Endodermal cell (in vitro differentiated cells): ENCODE measurements around the gene ATP7A. TPM values are rescaled to one million over a fixed set of nuclear protein-coding genes. Genes with fewer than 3 reads are reported as not detected.
"Not testable (repeated sequence)": the region's sequence is repeated elsewhere in the genome, so short reads cannot be mapped to it uniquely, and the experiment has no call there.

Experiments
- DNase-seq: peaks from one replicate; pipeline ENCODE4 v3.0.0-alpha.2; 2017
- H3K27ac ChIP-seq: 2 replicates; pipeline ENCODE4 v1.5.1; 2013; ENCODE audit warnings: mild to moderate bottlenecking, low read depth, low read length, moderate library complexity
- H3K27me3 ChIP-seq: 2 replicates; pipeline ENCODE4 v1.6.1; 2013; ENCODE audit warnings: mild to moderate bottlenecking, low read length, moderate library complexity; ENCODE audit not compliant: insufficient read depth, control insufficient read depth, poor library complexity, severe bottlenecking
- H3K36me3 ChIP-seq: 2 replicates; pipeline ENCODE4 v1.7.0; 2013; ENCODE audit warnings: mild to moderate bottlenecking, low read length, moderate library complexity; ENCODE audit not compliant: control insufficient read depth, insufficient read depth
- H3K4me1 ChIP-seq: one replicate; pipeline ENCODE4 v1.7.0; 2013; ENCODE audit warnings: low read length; ENCODE audit not compliant: control insufficient read depth, insufficient read depth
- H3K4me3 ChIP-seq: 2 replicates; pipeline ENCODE4 v1.5.1; 2013; ENCODE audit warnings: mild to moderate bottlenecking, low read length, moderate library complexity
- H3K9ac ChIP-seq: 2 replicates; pipeline ENCODE4 v1.6.1; 2013; ENCODE audit warnings: mild to moderate bottlenecking, low read length, moderate library complexity; ENCODE audit not compliant: poor library complexity, severe bottlenecking; ENCODE audit errors: extremely low read depth
- H3K9me3 ChIP-seq: 2 replicates; pipeline ENCODE4 v1.6.1; 2013; ENCODE audit warnings: mild to moderate bottlenecking, low read length, moderate library complexity; ENCODE audit not compliant: control insufficient read depth
- H3K27ac Mint-ChIP-seq: 2 replicates; pipeline ENCODE4 v1.8.0; 2020; ENCODE audit warnings: mixed read lengths
- H3K27me3 Mint-ChIP-seq: 2 replicates; pipeline ENCODE4 v1.8.0; 2021; ENCODE audit warnings: mild to moderate bottlenecking, mixed read lengths; ENCODE audit not compliant: insufficient read depth
- H3K36me3 Mint-ChIP-seq: 2 replicates; pipeline ENCODE4 v1.8.0; 2020; ENCODE audit warnings: low read depth, mixed read lengths
- H3K4me1 Mint-ChIP-seq: 2 replicates; pipeline ENCODE4 v1.8.0; 2020; ENCODE audit warnings: mixed read lengths
- H3K4me3 Mint-ChIP-seq: 2 replicates; pipeline ENCODE4 v1.8.0; 2020; ENCODE audit warnings: mild to moderate bottlenecking, moderate library complexity, mixed read lengths
- H3K9me3 Mint-ChIP-seq: 2 replicates; pipeline ENCODE4 v1.8.0; 2020; ENCODE audit warnings: mild to moderate bottlenecking, mixed read lengths
- WGBS, 2 experiments: methylation state at CpG; one replicate each; pipeline versions ENCODE4 v1.1.5 to v1.1.7; 2013; ENCODE audit warnings: missing lambda C conversion rate in 2 of 2, mixed read lengths in 1 of 2; ENCODE audit not compliant: insufficient coverage in 1 of 2, insufficient read length in 1 of 2; 5-methylcytosine and 5-hydroxymethylcytosine counted together
- total RNA-seq, 2 donors: library from RNA; stranded (reverse); fragmentation: NEBNext Ultra II Directional in 1 of 2; extraction: Animal tissue kit (Norgen Biotek cat#: 25700) in 1 of 2; gene quantifications; 2 replicates in 1 of 2; 3 replicates in 1 of 2; pipeline ENCODE4 v1.2.1, GENCODE V29; 2021
- TF ChIP-seq, protein P1 (sequence below): fragments of 200-600 bp; sonication (generic); conservative IDR thresholded peaks from 2 replicates; pipeline ENCODE4 v1.5.0; 2021; ENCODE audit warnings: antibody characterized with exemption, mild to moderate bottlenecking

ATP7A gene
- total RNA-seq, 2 donors from 2014 or later, result 4.4 to 5.8 TPM

DNA sequence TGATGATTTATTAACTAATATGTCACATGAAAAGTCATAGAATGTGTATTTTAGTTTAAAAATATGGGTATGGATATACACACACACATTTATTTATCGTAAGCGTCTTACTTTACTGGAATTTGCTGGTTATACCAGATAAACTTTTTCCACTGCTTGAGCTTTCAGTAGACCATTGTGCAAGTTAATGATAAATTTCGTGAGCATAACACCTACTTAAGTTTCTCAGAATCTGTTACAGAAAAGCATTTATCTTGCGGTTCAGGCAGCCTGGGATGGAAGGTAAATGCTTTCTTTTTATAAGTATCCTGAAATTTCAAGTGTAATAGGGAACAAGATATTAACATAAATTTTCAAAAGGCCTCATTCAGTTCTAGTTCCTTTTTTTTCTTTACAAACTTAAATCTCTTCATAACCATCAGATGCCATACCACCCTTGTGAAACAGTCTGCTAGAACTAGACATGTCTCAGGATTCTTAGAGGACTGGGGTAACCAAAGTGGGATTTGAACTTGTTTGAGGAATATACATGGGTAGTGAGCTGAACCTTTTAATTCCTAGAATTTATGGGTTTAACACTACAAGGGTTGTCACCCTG lies 27.7 kb downstream of the ATP7A start:
- no peak overlapping the region for H3K27ac Mint-ChIP-seq
- H3K27me3 Mint-ChIP-seq, result no peaks in the 10 kb centered on the region
- H3K4me1 Mint-ChIP-seq, result no peaks in the 10 kb centered on the region
- H3K36me3 Mint-ChIP-seq, result no peaks in the 10 kb centered on the region
- no peak for DNase-seq
- no peaks in the 10 kb centered on the region for H3K9me3 ChIP-seq
- TF ChIP-seq, protein P1, sequence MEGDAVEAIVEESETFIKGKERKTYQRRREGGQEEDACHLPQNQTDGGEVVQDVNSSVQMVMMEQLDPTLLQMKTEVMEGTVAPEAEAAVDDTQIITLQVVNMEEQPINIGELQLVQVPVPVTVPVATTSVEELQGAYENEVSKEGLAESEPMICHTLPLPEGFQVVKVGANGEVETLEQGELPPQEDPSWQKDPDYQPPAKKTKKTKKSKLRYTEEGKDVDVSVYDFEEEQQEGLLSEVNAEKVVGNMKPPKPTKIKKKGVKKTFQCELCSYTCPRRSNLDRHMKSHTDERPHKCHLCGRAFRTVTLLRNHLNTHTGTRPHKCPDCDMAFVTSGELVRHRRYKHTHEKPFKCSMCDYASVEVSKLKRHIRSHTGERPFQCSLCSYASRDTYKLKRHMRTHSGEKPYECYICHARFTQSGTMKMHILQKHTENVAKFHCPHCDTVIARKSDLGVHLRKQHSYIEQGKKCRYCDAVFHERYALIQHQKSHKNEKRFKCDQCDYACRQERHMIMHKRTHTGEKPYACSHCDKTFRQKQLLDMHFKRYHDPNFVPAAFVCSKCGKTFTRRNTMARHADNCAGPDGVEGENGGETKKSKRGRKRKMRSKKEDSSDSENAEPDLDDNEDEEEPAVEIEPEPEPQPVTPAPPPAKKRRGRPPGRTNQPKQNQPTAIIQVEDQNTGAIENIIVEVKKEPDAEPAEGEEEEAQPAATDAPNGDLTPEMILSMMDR, result no peak
- no peaks in the 10 kb centered on the region for H3K4me1 ChIP-seq
- H3K36me3 ChIP-seq, result no peaks in the 10 kb centered on the region
- H3K9me3 Mint-ChIP-seq, result peaks cover 12% of the 10 kb centered on the region
- H3K27me3 ChIP-seq, result no peaks in the 10 kb centered on the region
- 90% methylated on average over 3 of the region's 4 CpGs; no CpG with 5 or more reads in 1 of the 2 experiments for WGBS, 2 experiments
- H3K4me3 ChIP-seq, result no peak overlapping the region
- H3K9ac ChIP-seq, result no peak overlapping the region
- H3K4me3 Mint-ChIP-seq, result no peak overlapping the region
- H3K27ac ChIP-seq, result no peak overlapping the region

GRCh38 chrX:77945031-77945430 lies 34.5 kb downstream of the ATP7A start:
- H3K4me1 Mint-ChIP-seq, DNase-seq, H3K4me3 Mint-ChIP-seq, H3K4me1 ChIP-seq, H3K27ac ChIP-seq, H3K27ac Mint-ChIP-seq, H3K4me3 ChIP-seq, H3K9me3 ChIP-seq, H3K27me3 Mint-ChIP-seq, H3K9ac ChIP-seq, H3K36me3 ChIP-seq, H3K36me3 Mint-ChIP-seq, H3K27me3 ChIP-seq: not testable (repeated sequence)
- WGBS, 2 experiments, result 89 to 98% methylated on average over 4 to 6 of the region's 6 CpGs
- peaks cover 22% of the 10 kb centered on the region for H3K9me3 Mint-ChIP-seq

DNA sequence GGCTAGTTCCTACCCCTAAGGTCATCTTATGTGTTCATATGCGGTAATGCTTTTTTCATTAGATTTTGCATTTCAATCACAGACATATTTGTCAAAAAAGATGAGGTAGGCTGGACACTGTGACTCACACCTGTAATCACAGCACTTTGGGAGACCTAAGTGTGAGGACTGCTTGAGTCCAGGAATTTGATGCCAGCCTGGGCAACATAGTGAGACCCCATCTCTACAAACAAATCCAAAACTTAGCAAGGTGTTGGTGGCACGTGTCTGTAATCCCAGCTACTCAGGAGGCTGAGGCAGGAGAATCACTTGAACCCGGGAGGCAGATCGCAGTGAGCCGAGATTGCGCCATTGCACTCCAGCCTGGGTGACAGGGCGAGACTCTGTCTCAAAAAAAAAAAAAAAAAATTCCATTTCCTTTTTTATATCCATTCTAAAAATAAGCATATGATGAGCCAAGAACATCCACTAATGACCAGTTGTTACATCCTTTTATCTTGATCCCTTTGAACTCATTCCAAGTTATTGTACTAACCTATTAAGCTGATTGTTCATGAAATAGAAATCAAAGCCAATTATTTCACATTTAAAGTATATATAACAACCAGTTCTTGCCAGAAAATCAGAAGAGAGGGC lies 35.5 kb downstream of the ATP7A start:
- Mint-ChIP-seq H3K36me3 (no peaks in the 10 kb centered on the region), H3K9me3 (peaks cover 24% of the 10 kb centered on the region), H3K27me3 (no peaks in the 10 kb centered on the region), H3K27ac (no peak overlapping the region), H3K4me1 (no peaks in the 10 kb centered on the region), H3K4me3 (no peak overlapping the region)
- Histone ChIP-seq H3K4me1 (no peaks in the 10 kb centered on the region), H3K9ac (no peak overlapping the region), H3K27ac (no peak overlapping the region), H3K27me3 (no peaks in the 10 kb centered on the region), H3K9me3 (no peaks in the 10 kb centered on the region), H3K36me3 (no peaks in the 10 kb centered on the region), H3K4me3 (no peak overlapping the region)
- no peak for DNase-seq
- TF ChIP-seq, protein P1, result no peak
- WGBS, 2 experiments, result 94 to 100% methylated on average over 1 to 7 of the region's 7 CpGs
